ENCODE measurements around the gene STK17B. TPM values are rescaled to one million over a fixed set of nuclear protein-coding genes. Genes with fewer than 3 reads are reported as not detected.

Gene STK17B
- total RNA-seq, 2 donors from 2014 or later: 279 to 280 TPM

- H3K36me3 Mint-ChIP-seq (ENCODE audit: insufficient read depth in 2 of 2): peaks cover 14 to 23% of the 10 kb centered on the region in 2 donors
- no peaks in the 10 kb centered on the region for H3K27me3 Mint-ChIP-seq (ENCODE audit: low read depth)
- H3K9me3 Mint-ChIP-seq: peaks cover 16% of the 10 kb centered on the region in 2 donors
- peaks cover 8% of the 10 kb centered on the region for H3K4me1 Mint-ChIP-seq (ENCODE audit: low read depth)
- no peak overlapping the region for H3K27ac Mint-ChIP-seq
- DNase-seq (no peak), ATAC-seq (replicated peaks in 1 of 2) (no peak)
- H3K4me3 Mint-ChIP-seq: no peak overlapping the region
Observed at GRCh38 chr2:196088203-196088602, 83.2 kb downstream of the STK17B start.

GRCh38 chr2:196086517-196087368 lies 84.6 kb downstream of the STK17B start:
- no peaks in the 10 kb centered on the region for H3K27me3 Mint-ChIP-seq (ENCODE audit: low read depth)
- H3K4me3 Mint-ChIP-seq: peak overlapping the region; percentile 2 to 33
- peaks cover 20 to 33% of the 10 kb centered on the region in 2 donors for H3K36me3 Mint-ChIP-seq (ENCODE audit: insufficient read depth in 2 of 2)
- peaks cover 8% of the 10 kb centered on the region for H3K4me1 Mint-ChIP-seq (ENCODE audit: low read depth)
- H3K27ac Mint-ChIP-seq: no peak overlapping the region
- peaks cover 19 to 24% of the 10 kb centered on the region in 2 donors for H3K9me3 Mint-ChIP-seq
- DNase-seq (no peak), ATAC-seq (replicated peaks in 1 of 2) (no peak)

GRCh38 chr2:196083601-196084000 lies 87.8 kb downstream of the STK17B start:
- no peak for ATAC-seq (replicated peaks in 1 of 2)
- Mint-ChIP-seq H3K9me3 (peaks cover 15 to 17% of the 10 kb centered on the region in 2 donors), H3K27ac (no peak overlapping the region), H3K36me3 (ENCODE audit: insufficient read depth in 2 of 2) (peaks cover 19 to 23% of the 10 kb centered on the region in 2 donors), H3K27me3 (ENCODE audit: low read depth) (no peaks in the 10 kb centered on the region), H3K4me3 (no peak overlapping the region), H3K4me1 (ENCODE audit: low read depth) (peaks cover 23% of the 10 kb centered on the region)
- DNase-seq: no peak

Other genes starting within 250 kb of the STK17B start
- gene DNAH7, start 102.7 kb downstream of the STK17B start, total RNA-seq: under 1 TPM in 1 of 2 donors, not detected in 1; 0.02 TPM